RWPE2 (cell line): Measurements from ENCODE around the gene STOML2.
A peak's percentile ranks its signal among the peaks of the same experiment; 100 is the strongest.

ENCODE experiments used
- ATAC-seq: fragments of 200-7000 bp; cut with Tn5 transposase; 3 replicates; pipeline ENCODE4 v1.9.1; 2021; ENCODE audit warnings: low read depth
- DNase-seq: peaks from one replicate; pipeline ENCODE4 v3.0.0-alpha.2; 2020; ENCODE audit warnings: low spot score
- H3K27ac ChIP-seq: fragments of 450-650 bp; 2 replicates; pipeline ENCODE4 v1.5.1; 2017; ENCODE audit warnings: mild to moderate bottlenecking; ENCODE audit not compliant: poor library complexity, severe bottlenecking
- H3K27me3 ChIP-seq: fragments of 250-450 bp; sonication (Bioruptor Pico); 2 replicates; pipeline ENCODE4 v1.5.1; 2021; ENCODE audit warnings: mild to moderate bottlenecking, moderate library complexity; ENCODE audit not compliant: insufficient read depth, poor library complexity, severe bottlenecking
- H3K36me3 ChIP-seq: fragments of 250-450 bp; sonication (Bioruptor Pico); 2 replicates; pipeline ENCODE4 v1.5.1; 2020; ENCODE audit warnings: low read depth, mild to moderate bottlenecking, moderate library complexity
- H3K4me1 ChIP-seq: fragments of 250-450 bp; sonication (Bioruptor Pico); 2 replicates; pipeline ENCODE4 v1.5.1; 2021; ENCODE audit warnings: mild to moderate bottlenecking, moderate library complexity; ENCODE audit not compliant: insufficient read depth, poor library complexity, severe bottlenecking
- H3K4me3 ChIP-seq: fragments of 250-450 bp; sonication (Bioruptor Pico); 2 replicates; pipeline ENCODE4 v1.5.1; 2021; ENCODE audit warnings: mild to moderate bottlenecking, moderate library complexity; ENCODE audit not compliant: severe bottlenecking
- H3K9me3 ChIP-seq: fragments of 250-450 bp; sonication (Bioruptor Pico); 2 replicates; pipeline ENCODE4 v1.5.1; 2021; ENCODE audit warnings: mild to moderate bottlenecking, moderate library complexity; ENCODE audit not compliant: severe bottlenecking
- CTCF ChIP-seq: fragments of 450-650 bp; IDR thresholded peaks from one replicate; pipeline ENCODE4 v1.5.1; 2017; ENCODE audit warnings: mild to moderate bottlenecking, moderate library complexity; ENCODE audit not compliant: poor library complexity, severe bottlenecking

Gene STOML2

GRCh38 chr9:35069020-35069419, 33.9 kb downstream of the STOML2 start:
- Histone ChIP-seq H3K36me3 (peaks cover 76% of the 10 kb centered on the region), H3K9me3 (no peaks in the 10 kb centered on the region), H3K27ac (no peak overlapping the region), H3K4me1 (peaks cover 17% of the 10 kb centered on the region), H3K27me3 (no peaks in the 10 kb centered on the region), H3K4me3 (no peak overlapping the region)
- no peak for ATAC-seq
- no peak for TF ChIP-seq CTCF
- DNase-seq = no peak

DNA sequence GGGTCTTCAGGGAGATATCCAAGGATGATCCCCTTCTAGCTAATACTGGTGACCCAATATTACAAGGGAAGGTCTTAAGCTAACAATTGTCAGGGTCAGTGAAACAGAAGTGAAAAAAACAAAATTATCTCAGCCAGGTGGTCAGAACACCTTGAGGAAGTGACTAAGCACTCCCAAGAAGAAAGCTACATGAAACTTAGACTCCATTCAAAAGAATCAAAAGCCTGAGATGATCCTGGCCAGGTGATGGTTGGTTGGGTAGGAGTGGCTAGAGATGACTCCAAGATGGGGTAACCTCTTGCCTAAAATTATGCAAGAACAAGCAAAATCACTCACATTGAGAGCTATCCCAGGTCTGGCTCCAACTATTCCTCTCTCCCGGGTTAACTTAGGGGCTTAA, 35.9 kb downstream of the STOML2 start:
- no peaks in the 10 kb centered on the region for H3K27me3 ChIP-seq
- peaks cover 13% of the 10 kb centered on the region for H3K4me1 ChIP-seq
- no peak for DNase-seq
- H3K36me3 ChIP-seq = peaks cover 86% of the 10 kb centered on the region
- no peaks in the 10 kb centered on the region for H3K9me3 ChIP-seq
- no peak for TF ChIP-seq CTCF
- ATAC-seq = peak; percentile 3; the same call in 1 of the 3 replicates
- H3K27ac ChIP-seq = no peak overlapping the region
- H3K4me3 ChIP-seq = no peak overlapping the region

GRCh38 chr9:35060548-35061207, 42.3 kb downstream of the STOML2 start:
- TF ChIP-seq CTCF = no peak
- no peak overlapping the region for H3K27ac ChIP-seq
- no peaks in the 10 kb centered on the region for H3K4me1 ChIP-seq
- DNase-seq = no peak
- no peak for ATAC-seq
- H3K36me3 ChIP-seq = peaks cover 100% of the 10 kb centered on the region
- no peak overlapping the region for H3K4me3 ChIP-seq
- H3K27me3 ChIP-seq = no peaks in the 10 kb centered on the region
- no peaks in the 10 kb centered on the region for H3K9me3 ChIP-seq

- peaks cover 93% of the 10 kb centered on the region for H3K36me3 ChIP-seq
- DNase-seq (no peak), ATAC-seq (no peak)
- no peak overlapping the region for H3K27ac ChIP-seq
- H3K4me1 ChIP-seq = no peaks in the 10 kb centered on the region
- no peaks in the 10 kb centered on the region for H3K9me3 ChIP-seq
- TF ChIP-seq CTCF = no peak
- H3K4me3 ChIP-seq = no peak overlapping the region
- H3K27me3 ChIP-seq = no peaks in the 10 kb centered on the region
Observed at GRCh38 chr9:35059438-35059837, 43.5 kb downstream of the STOML2 start.

DNA sequence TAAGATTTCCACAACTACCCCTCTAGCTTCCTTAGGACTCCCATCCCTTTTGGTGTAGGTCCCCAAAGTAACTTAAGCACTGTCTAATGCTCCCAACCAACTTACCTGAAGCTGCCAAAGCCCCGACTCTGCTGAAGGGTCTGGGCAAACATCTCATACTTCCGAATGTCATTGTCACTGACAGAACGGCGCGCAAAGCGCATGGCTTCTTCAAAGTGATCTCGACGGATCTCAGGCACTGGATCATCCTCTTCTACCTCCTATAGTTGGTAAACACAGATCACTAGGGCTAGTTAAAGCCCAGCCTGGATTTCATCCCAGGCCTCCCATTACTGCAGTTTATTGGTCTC, 45.7 kb downstream of the STOML2 start:
- ATAC-seq = no peak
- no peak for TF ChIP-seq CTCF
- DNase-seq = no peak
- peaks cover 76% of the 10 kb centered on the region for H3K36me3 ChIP-seq
- H3K27ac ChIP-seq = no peak overlapping the region
- H3K27me3 ChIP-seq = no peaks in the 10 kb centered on the region
- H3K4me1 ChIP-seq = no peaks in the 10 kb centered on the region
- no peaks in the 10 kb centered on the region for H3K9me3 ChIP-seq
- no peak overlapping the region for H3K4me3 ChIP-seq
